GM21786 (cell line): ENCODE measurements around the gene C1orf167.

Source experiments
- ATAC-seq: cut with Tn5 transposase; IDR thresholded peaks from one replicate; pipeline ENCODE4 v1.9.1; 2021; ENCODE audit not compliant: unreplicated experiment

The C1orf167 gene

DNA sequence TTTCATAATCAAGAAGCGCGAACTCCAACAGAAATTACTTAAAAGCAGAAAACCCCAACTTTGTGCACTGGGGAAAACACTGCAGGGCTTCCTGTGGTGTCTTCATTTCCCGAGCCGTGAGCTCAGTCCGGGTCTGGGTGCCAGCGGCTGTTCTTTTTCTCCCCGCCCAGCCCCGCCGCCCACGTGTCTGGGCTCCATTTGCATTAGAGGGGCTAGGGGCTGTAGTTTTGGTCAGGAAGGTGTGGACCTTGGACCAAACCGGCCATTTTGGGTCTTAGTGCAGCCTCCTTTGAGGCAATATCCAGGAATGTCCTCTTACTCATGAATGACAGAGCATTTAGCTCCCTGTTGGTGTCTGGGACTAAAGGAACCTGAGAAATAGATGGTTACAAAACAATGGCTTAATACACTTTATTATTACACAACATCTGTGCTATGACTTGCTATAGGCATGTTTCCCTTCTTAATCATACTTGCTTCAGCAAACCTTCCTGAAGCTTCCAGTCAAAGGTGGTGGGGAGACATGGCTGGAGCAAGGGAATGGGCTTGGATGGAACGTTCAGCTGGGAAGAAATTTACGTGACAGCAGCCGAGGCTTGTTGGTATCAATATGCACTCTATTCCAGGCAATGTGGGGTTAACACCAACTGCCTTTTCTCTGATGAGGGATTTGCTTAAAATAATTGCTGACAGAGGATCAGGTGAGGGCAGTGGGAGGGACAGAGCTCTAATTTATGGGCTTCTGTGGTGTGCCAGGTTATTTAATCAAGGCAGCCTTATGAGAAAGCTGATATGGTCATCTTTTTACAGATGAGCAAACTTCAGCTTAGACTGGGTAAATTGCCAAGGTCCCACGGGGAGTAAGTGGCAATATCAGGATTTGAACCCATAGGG is 25.0 kb upstream of the C1orf167 start:
- ATAC-seq: peak; percentile 35

DNA sequence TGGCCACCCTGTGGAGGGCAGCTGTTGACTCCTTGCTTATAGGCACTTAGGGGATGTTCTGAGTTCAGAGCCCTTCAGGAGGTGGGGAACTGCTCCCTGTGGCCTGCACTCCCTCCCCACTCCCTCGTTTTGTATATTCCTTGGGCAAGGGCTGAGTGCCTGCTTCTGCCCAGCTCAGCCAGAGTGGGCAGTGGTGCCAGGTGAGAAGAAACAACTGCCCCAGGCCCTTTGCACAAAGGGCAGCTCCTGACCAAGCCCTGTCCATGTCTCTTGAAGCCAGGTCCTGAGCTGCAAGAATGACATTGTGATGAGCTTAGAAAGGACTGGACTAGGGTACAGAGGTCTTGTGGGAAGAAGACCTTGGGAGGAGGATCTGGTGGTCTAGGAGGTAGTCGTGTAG is 23.9 kb upstream of the C1orf167 start:
- no peak for ATAC-seq

DNA sequence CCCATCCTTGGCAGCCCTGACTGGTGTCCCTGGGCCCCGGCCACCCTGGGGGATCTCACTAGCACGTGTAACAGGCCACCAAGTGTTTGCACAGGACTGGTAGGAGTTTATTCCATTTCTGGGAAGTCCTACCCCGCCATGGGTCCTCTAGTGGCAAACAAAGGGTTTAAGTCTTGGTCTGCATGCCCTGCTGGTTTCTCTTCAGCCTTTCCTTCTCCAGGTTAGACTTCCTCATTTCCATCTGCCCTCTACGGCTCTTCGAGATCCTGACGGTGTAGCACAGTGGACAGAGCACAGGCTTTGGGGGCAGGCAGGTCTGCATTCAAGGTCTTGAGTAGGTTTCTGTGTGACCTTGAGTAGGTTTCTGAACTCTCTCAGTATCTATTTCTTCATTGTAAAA is 23.2 kb upstream of the C1orf167 start:
- no peak for ATAC-seq

DNA sequence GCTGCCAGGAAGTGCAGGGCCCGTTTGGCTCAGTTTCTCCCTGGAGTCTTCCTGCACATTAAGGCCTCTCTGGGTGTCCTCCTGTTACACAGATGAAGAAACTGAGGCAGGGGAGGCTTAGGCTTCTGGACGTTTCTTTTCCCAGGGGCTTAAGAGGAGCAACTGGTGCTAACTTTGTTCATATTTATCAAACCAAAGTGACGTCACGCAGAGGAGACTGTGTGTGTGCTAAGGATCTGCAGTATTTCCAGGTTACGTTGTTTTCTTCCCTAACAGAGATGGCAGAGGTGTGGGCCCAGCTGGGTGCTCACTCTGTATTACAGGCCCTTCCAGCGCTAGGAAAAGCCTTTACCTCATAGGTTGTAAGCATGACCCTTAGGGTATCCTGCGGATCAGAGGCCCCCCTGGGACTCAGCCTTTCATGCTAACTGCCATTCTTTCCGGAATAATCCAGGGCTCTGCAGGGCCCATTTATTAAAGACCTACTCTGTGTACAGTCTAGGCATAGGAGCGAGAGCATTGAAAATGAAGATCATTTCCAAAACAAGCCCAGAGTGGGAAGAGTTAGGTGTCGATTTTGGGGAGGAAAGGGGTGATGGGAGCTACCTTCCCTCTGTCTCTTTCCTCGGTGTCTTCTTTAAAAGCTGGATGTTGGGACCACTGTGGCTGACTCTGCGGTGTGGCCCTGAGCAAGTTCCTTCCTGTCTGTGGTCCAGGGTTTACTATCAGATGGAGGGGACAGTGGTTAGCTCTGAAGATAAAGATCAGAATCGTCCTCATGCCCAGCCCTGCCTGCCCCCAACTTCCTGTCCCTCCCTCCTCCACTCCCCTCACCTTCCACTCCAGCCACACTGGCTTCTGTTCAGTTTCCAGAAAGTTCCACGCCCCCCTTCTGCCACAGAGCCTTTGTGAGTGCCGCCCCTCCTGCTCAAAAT is 21.5 kb upstream of the C1orf167 start:
- ATAC-seq: no peak

DNA sequence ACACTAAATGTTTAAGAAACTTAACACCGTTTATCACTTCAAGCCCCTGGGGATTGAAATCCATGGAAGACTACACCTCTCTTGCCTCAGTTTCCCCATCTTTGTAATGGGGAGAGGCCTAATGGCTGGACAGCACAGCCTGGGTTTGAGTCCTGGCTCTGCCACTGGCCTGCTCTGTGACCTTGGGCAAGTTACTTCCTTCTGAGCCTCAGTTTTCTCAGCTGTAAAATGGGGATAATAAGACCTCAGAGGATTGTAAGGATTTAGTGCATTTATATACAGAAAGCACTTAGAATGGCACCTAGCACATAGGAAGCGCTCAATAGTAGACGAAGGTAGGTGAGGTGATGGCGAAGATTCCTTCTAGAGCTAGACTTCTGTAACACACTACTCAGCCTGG is 20.5 kb upstream of the C1orf167 start:
- ATAC-seq: no peak

DNA sequence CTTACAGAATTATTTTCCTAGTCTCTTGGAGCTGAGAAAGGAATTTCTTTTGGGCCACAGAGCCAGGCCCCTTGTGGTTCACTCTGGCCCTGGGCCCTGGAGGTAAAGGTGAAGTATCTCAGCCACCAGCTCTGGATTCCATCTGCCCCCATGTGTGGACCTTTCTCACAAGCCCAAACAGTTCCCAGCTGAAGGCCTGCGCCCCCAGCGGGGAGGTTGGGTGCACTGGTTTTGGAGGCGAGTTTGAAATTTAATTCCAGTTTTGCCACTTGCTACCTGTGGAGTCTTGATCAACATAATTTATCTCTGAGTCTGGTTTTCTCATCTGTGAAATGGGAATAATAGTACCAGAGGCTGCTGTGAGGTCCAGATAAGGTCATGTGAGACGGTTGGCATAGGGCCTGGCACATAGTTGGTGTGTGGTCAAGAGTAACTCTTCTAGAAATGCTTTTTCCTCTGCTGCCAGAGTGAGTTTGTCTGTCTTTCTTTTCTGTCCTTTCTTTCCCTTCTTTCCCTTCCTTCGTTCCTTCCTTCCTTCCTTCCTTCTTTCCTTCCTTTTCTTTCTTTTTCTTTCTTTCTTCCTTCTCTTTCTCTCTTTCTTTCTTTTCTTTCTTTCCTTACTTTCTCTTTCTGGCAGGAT is 20.0 kb upstream of the C1orf167 start:
- no peak for ATAC-seq

DNA sequence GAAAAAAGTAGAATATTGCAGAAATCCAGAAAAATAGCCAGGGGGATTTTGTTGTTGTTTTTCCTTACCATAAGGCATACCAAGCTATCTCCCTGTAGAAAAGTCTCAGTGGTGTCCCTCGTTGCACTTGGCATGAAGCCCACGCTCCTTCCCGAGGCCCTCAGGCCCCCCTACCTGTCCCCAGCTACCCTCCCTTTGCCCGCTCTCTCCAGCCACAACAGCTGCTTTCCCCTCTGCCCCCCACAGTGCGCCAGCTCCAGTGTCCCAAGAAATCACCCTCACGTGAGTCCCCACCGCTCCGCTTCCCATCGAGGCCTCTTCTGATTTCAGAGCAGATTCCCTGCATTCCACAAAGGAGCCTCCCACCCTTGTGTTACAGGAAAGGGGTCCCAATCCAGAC is 17.7 kb upstream of the C1orf167 start:
- no peak for ATAC-seq

DNA sequence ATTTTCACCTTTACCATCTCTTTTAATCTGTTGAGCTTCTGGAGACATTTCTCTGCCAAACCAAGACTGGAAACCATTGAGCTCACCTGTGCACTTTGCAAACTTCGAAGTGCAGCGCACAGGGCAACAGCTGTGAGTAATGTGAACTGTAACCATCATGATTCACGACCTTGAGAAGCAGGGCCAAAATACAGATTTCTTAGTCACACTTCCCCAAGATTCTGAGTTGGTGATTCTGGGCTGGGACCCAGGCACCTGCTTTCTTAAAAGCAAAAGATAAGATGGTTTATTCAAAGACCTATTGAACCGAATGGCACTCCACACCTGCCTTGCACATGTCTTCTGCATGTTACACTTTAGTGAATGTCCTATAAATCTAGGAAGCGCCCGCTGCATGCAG is 15.9 kb upstream of the C1orf167 start:
- no peak for ATAC-seq

DNA sequence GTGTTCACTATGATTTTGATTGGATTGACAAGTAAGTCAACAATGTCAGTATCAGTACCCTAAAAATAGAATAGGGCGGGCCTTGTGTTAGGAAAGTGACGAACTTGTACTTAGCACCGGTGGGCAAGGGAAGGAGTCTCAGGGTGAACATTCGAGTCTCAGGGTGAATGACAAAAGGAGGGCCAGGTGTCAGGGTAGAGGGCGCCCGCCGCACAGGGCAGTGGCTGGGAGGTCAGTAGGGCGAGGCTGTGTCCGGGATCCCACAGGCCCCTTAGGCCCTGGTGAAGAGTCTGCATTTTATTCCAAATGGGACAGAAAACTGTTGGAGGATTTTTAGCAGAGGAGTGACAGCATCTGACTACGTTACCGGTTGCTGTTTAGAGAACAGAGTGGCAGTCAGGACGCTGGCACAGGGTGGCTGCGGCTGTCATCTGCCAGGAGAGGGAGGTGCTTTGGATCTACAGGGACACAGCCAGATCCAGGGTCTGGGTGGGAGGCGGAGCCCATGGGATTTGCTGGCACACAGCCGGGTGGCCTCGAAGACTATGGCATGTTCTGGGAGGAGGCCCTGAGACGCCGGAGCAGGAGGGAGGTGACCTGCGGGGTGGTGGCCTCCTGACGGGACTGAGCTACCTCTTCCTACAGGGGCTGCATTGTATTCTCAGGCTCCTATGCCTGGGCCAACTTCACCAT is 15.1 kb upstream of the C1orf167 start:
- no peak for ATAC-seq

DNA sequence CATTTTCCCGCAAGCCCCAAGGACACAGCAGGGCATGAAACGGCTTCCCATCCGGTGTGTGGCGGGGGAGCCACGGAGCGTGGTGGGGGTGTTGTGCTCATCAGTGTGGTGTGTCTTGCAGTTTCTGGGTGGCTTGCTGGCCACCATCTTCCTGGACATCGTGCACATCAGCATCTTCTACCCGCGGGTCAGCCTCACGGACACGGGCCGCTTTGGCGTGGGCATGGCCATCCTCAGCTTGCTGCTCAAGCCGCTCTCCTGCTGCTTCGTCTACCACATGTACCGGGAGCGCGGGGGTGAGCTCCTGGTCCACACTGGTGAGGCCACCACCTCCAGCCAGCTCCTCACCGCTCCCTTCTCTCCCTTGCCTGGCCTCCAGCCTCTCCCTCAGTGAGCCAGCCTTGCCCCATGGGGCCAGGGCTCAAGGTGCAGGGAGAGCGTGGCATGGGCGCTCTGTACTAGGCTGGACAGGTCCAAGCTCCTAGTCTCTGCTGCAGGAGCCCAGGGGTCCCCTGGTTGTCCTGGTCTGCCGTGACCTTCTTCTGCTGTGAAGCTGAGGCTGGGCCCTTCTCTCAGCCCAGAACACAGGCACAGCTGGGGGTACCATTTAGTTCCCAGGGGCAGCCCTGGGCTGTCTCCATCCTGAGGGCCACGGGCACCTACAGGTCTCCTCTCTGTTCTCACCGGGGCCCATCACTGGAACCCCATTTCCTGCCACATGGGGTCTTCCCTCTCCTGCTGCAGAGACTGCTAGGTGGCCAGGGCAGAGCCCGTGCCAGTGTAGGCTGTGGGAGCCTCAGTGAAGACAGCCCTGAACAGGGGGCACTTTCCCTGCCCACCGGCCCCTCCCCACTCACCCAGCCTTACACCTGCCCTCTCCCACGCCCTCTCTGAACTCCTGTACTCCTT is 13.4 kb upstream of the C1orf167 start:
- ATAC-seq: no peak

DNA sequence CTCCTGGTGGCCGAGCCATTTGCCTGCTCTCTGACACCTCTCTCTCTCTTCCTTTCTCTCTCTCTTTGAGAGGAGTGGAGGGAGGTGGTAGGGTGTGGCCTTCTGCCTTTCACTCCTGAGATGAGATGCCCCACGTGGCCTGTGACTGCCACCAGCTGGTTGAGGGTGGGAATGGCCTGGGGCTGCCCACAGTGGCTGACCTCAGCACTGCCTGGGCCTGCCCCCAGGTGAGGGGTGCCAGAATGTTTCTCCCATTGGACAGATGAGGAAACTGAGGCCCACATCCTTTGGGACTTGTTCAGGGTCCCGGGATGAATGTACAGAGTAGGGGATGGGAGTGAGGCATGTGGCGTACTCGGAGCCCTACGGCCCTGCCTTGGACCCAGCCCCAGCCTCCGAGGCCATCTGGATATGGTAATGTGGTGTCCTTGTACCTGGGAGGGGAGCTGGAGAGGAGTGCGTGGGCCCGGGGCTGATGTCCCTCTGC is 12.7 kb upstream of the C1orf167 start:
- ATAC-seq: no peak

DNA sequence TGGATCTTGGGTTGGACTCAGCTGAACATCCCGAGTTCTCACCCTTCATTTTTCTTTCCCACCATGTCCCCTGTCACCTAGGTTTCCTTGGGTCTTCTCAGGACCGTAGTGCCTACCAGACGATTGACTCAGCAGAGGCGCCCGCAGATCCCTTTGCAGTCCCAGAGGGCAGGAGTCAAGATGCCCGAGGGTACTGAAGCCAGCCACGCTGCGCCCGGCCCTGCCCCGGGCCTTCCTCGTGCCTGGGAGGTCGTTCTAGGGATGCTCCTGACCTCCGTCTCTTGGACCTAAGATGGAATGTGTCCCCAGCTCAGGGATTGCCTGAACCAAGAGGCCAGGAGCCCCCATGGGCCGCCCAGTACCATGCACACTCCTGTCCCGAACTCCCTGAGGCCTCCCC is 12.0 kb upstream of the C1orf167 start:
- no peak for ATAC-seq

DNA sequence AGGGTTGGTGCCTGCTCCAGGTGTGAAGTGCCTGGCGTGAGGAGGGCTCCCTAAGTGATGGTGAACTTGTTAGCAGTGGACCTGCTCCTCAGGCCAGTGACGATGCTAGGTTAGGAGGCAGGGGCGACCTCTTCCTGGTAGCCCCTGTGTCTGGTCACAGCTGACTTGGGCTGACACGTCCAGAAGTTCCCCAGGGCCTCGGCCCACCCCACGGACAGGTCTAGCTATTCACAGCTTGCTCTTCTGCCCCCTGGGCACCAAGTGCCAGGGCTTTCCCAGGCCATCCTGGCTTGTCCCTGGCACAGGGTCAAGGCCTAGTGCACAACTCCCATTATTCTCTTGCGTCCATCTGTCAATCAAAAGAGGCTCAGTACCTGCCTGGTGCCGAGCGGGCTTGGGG is 10.9 kb upstream of the C1orf167 start:
- ATAC-seq: no peak

DNA sequence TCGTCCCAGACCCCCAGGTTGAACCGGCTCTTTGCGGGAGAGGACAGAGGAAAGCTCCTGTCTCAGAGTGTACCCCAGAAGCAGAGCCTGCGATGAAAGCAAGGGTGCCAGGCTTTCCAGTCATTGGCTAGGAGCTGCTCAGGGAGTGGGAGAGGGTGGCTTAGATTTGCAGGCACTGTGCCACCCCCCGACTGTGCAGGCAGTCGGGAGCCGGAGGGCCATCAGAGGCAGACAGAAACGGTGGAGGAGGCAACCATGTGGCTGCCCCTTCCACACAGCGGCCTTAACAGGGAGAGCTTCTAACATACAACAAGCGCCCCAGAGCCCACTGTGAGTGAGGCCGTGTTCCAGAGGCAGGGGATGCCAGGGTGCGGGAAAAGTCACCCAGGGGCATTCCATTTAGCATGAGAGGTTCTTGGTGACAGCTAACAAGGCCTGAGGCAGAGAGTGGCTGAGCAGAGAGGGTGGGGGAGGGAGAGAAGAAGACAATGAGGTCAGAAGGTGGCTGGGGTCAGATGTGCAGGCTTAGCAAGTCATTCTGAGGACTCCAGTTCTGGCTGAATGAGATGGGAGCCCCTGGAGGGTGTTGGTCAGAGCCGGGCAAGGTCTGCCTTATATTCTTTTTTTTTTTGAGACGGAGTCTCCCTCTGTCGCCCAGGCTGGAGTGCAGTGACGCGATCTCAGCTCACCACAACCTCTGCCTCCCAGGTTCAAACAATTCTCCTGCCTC is 9.5 kb upstream of the C1orf167 start:
- ATAC-seq: no peak

DNA sequence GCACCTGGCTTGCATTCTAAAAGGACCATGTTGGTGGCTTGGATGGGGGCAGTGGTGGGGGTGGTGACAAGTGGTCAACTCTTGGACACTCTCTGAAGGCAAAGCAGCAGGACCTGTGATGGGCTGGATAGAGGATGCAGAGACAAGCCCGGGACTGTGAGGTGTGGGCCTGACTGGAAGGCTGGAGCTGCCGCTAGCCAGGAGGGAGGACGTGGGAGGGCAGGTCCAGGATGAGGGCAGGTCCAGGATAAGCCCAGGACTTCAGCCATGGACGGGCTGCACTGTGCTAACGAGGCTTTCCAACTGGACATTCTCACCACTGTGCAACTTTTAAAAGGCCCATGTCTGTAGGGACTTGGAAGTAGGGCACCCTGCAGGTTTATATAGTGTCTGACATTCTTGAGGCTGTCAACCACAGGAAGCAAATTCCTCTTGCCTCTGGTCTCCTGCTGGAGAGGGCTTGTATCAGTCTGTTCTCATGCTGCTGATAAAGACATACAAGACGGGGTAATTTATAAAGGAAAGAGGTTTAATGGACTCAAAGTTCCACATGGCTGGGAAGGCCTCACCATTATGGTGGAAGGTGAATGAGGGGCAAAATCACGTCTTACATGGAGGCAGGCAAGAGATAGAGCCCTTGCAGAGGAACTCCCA is 8.3 kb upstream of the C1orf167 start:
- no peak for ATAC-seq

DNA sequence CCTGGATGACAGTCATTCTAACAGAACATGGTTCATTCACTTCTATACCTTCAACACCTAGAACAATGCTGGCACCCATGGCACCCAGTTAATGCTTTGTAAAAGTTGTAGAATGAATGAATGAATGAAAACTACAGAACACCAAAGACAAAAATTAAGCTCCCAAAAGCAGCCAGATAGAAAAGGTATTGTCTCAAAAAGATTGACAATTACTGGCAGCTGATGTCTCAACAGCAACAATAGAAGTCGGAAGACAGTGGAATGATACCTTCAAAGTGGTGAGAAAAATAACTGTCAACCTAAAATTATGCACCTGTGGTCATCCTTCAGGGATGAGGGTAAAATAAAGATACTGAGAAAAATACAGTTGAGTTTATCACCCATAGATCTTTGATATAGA is 4.9 kb upstream of the C1orf167 start:
- ATAC-seq: no peak

DNA sequence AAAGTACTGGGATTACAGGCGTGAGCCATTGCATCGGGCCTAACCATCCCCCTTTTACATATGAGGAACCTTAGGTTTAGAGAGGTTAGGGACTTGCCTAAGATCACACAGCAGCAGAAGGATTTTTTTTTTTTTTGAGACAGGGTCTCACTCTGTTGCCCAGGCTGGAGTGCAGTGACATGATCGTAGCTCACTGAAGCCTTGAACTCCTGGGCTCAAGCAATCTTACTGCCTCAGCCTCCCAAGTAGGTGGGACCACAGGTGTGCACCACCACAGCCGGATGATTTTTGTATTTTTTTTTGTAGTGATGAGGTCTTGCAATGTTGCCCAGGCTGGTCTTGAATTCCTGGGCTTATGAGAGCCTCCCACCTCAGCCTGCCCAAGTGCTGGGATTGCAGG is 2.2 kb upstream of the C1orf167 start:
- no peak for ATAC-seq

DNA sequence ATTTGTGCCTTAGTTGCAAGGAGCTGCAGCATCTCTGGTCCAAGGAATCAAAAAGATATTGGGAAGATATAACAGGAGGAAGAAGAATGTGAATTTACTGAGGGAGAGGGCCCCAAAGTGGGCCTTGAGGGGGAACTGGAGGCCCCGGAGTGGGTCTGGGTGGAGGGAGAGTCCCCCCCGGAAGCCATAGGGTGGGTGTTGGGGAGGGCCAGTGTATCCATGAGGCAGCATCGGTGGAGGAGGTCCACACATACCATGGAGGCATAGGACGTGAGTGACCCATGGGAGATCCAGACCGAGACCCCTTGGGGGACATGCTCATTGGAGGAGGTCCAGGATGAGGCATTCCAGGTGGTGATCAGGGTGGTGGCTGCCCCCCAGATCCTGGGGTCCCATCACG is 708 bp upstream of the C1orf167 start:
- no peak for ATAC-seq

DNA sequence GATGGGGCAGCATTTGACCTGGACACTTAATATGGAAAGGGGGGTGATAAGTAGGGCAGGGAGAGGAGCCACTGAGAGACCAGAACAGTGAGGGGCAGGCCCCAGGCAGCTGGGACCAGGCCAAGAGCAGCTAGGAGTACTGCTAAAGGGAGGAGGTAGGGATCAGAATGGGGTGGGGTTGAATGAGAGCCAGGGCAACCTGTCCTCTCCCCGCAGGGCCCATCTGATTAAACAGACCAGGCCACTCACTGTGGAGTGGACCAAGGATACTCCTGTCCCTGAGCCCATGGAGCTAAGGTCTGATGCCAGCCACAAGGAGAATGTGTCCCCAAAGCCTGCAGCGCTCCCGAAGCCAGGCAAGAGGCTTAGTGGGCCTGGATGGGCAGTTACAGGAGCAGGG is 2.1 kb downstream of the C1orf167 start:
- ATAC-seq: no peak
